Measurements from ENCODE around the gene FARS2. TPM values are rescaled to one million over a fixed set of nuclear protein-coding genes. Genes with fewer than 3 reads are reported as not detected.

The FARS2 gene
- total and polyA plus RNA-seq, 7 donors, result 8.1 to 21.0 (median 12.5) TPM

DNA sequence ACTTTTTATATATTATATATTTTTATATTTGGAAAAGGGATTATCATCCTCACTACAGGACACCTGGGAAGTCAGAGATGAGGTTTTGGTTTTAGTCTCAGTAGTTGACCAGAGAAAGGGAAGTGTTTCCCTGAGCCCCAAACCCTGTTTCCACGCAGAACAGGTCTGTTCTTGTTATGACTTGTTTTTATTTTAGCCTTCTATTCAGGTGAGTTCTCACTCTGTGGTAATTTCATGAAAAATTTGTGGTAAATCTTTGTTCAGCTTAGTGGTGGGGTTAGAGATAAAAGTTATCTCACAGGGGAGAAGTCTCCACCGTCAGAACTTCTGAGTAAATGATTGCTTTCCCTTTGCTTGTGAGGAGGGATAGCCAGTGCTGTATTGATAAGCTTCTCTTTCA lies 224.9 kb downstream of the FARS2 start:
- Histone ChIP-seq H3K36me3 (peaks cover 0 to 9% (median 0%) of the 10 kb centered on the region in 4 donors), H3K27me3 (no peaks in the 10 kb centered on the region), H3K4me1 (peaks cover 0 to 2% (median under 1%) of the 10 kb centered on the region in 4 donors), H3K4me3 (no peak overlapping the region), H3K27ac (no peak overlapping the region), H3K9me3 (no peaks in the 10 kb centered on the region)
- 71 to 86% methylated on average over 2 of the region's 2 CpGs for WGBS, 2 donors
- no peak for DNase-seq
- intact Hi-C loops (cut with DNase I), result no loop called here
- TF ChIP-seq POLR2A (IDR thresholded peaks at IDR 0.05) (no peak), POLR2AphosphoS5 (IDR thresholded peaks at IDR 0.05) (no peak), CTCF (IDR thresholded peaks at IDR 0.05) (no peak), EP300 (IDR thresholded peaks at IDR 0.05) (no peak)

DNA sequence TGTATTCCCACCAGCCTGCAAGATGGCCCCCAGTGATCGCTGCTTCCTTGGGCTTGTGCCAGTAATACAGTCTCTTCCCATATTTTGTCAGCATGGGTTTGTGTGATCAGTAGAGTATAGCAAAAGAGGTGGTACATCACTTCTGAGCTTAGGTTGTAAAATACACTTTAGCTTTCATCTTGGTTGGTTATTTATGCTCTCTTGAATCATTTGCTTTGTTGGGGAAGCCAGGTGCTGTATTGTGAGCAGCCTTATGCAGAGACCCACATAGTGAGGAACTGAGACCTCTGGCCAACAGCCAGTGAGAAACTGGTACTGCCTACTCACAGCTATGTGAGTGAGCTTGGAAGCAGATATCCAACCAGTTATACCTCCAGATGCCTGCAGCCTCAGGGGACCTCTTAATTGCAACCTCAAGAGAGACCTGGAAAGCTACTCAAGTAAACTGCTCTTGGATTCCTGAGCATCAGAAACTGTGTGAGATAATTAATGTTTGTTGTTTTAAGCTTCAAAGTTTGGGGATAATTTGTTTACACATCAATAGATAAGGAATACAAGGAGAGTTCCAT lies 229.3 kb downstream of the FARS2 start:
- no peaks in the 10 kb centered on the region for H3K27me3 ChIP-seq
- H3K4me3 ChIP-seq, result no peak overlapping the region
- no peaks in the 10 kb centered on the region for H3K4me1 ChIP-seq
- H3K27ac ChIP-seq, result no peak overlapping the region
- WGBS, 2 donors, result 92 to 96% methylated on average over 1 of the region's 1 CpG
- no peak for DNase-seq
- TF ChIP-seq EP300 (IDR thresholded peaks at IDR 0.05) (no peak), CTCF (IDR thresholded peaks at IDR 0.05) (no peak), POLR2A (IDR thresholded peaks at IDR 0.05) (no peak), POLR2AphosphoS5 (IDR thresholded peaks at IDR 0.05) (no peak)
- H3K36me3 ChIP-seq, result peaks cover 0 to 9% (median 0%) of the 10 kb centered on the region in 4 donors
- intact Hi-C loops (cut with DNase I), result no loop called here
- H3K9me3 ChIP-seq, result no peaks in the 10 kb centered on the region

DNA sequence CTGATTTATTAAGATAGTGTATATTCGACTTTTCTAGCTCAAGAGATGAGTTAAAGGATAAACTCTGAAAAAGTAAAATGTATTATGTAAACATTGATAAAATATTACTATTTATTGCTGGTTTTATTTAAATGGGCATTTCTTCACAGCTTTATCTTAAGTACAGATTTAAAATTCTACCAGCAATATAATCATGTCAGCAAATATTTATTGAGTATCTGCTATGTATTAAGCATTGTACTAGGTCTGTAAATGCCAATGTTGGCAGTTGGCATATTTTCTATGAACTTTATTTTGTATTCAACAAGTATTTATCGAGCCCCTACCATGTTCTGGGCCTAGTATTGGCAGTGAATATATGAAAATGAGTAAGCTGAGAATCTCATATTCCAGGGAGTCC lies 231.0 kb downstream of the FARS2 start:
- Histone ChIP-seq H3K27me3 (no peaks in the 10 kb centered on the region), H3K4me1 (no peaks in the 10 kb centered on the region), H3K9me3 (no peaks in the 10 kb centered on the region), H3K4me3 (no peak overlapping the region), H3K36me3 (peaks cover 0 to 5% (median 0%) of the 10 kb centered on the region in 4 donors), H3K27ac (no peak overlapping the region)
- intact Hi-C loops (cut with DNase I), result no loop called here
- WGBS, 2 donors, result 81 to 88% methylated on average over 2 of the region's 2 CpGs
- TF ChIP-seq POLR2A (IDR thresholded peaks at IDR 0.05) (no peak), EP300 (IDR thresholded peaks at IDR 0.05) (no peak), CTCF (IDR thresholded peaks at IDR 0.05) (no peak), POLR2AphosphoS5 (IDR thresholded peaks at IDR 0.05) (no peak)
- DNase-seq, result no peak

DNA sequence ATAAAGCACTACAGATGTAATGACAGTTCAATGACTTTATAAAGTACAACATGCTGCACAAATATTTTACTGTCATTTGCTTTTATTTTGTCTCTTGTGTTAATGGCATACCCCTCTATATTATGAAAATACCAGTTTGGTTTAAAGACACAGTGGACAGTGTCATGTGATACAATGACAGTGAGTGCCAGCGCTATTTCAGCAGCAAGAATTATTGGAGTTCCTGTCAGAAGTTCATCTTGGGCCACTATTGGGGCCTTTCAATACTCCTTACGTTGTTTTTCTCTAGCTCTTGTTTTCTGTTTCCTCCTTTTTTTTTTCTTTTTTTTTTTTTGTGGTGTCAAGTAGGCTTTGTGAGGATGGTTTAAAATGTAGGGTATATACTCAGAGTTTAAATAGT lies 232.5 kb downstream of the FARS2 start:
- H3K4me1 ChIP-seq, result no peaks in the 10 kb centered on the region
- H3K36me3 ChIP-seq, result no peaks in the 10 kb centered on the region
- TF ChIP-seq EP300 (IDR thresholded peaks at IDR 0.05), result no peak
- no peak for TF ChIP-seq CTCF (IDR thresholded peaks at IDR 0.05)
- no peak for TF ChIP-seq POLR2AphosphoS5 (IDR thresholded peaks at IDR 0.05)
- no peak for TF ChIP-seq POLR2A (IDR thresholded peaks at IDR 0.05)
- no peak overlapping the region for H3K4me3 ChIP-seq
- H3K27ac ChIP-seq, result no peak overlapping the region
- intact Hi-C loops (cut with DNase I), result no loop called here
- H3K9me3 ChIP-seq, result no peaks in the 10 kb centered on the region
- WGBS, 2 donors, result 93 to 95% methylated on average over 2 of the region's 2 CpGs
- H3K27me3 ChIP-seq, result no peaks in the 10 kb centered on the region
- DNase-seq, result no peak
